HG03135 (cell line): ENCODE results near the gene NUDT14.

Source experiments
- ATAC-seq: cut with Tn5 transposase; IDR thresholded peaks from one replicate; pipeline ENCODE4 v1.9.1; 2021; ENCODE audit warnings: mild to moderate bottlenecking, moderate library complexity; ENCODE audit not compliant: unreplicated experiment

NUDT14 gene

DNA sequence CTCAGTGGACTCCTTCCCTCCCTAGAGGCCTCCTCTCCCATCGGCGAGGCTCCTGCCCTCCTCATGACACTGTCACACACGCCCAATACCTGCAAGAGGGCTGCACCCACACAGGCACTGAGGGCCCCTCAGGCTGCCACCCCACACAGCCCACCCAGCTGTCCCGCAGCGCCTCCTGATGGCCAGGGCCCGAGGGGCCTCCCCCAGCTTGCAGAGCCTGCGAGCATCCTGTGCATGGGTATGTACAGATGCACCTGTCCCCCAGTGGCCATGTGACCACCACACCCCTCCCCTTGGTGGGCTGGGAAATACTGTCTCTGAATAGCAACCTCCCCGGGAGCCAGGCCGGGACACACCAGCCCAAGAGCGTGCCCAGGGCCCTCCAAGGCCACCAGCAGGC lies 19.0 kb upstream of the NUDT14 start:
- ATAC-seq: no peak

DNA sequence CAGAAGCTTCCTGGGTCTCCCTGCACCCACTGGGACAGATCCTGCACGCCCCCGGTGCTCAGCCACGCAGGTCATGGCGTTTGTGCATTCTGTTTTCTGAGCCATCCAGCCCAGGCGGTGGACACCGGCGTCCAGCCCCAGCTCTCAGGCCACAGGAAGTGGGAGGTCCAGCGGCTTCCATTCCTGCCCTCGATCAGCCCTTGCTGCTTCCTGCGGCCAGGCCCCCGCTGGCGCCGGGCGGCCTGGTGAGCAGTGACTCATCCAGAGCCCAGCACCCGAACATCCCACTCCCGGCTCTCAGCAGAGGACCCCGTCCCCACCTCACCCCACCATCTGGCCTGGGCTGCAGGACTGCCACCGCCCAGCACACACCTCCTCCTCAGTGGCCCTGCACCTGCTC lies 18.0 kb upstream of the NUDT14 start:
- ATAC-seq: no peak

DNA sequence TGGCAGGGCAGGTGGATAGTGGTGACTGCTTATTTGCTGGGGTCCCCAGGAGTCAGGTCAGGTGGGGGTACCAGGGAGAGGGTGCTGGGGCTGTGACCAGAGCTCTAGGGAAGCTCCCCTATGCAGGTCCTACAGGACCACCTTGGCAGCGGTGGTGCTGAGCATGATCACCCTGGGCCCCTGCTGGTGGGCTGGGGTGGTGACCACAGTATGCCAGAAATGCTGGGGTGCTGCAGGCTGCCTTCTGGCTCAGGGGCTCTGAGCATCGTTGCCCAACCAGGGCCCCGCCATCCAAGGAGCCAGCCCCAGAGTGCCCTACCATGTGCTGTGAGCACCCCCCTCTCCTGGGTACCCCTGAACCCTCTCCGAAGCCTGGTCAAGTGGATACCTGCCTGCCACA lies 17.5 kb upstream of the NUDT14 start:
- no peak for ATAC-seq

DNA sequence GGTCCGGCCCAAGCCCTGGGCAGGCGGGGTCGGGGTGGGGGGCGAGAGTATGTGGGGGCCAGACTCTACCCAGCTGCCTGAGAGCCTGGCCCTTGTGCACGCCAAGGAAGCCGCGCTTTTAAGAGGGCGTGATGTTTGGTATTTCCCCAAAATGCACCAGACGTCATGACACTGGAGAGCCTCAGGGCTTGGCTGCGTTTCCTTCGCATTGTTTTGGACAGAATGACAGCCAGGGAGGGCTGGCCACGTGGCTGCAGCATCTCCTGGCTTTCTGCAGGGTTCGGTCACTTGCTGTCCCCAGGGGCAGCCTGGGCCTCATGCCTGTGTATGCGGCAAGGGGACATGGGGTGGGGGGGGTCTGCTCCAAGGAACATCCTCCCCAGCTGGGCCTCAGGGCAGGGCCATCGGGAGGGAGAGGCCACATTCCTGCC lies 16.1 kb upstream of the NUDT14 start:
- no peak for ATAC-seq

DNA sequence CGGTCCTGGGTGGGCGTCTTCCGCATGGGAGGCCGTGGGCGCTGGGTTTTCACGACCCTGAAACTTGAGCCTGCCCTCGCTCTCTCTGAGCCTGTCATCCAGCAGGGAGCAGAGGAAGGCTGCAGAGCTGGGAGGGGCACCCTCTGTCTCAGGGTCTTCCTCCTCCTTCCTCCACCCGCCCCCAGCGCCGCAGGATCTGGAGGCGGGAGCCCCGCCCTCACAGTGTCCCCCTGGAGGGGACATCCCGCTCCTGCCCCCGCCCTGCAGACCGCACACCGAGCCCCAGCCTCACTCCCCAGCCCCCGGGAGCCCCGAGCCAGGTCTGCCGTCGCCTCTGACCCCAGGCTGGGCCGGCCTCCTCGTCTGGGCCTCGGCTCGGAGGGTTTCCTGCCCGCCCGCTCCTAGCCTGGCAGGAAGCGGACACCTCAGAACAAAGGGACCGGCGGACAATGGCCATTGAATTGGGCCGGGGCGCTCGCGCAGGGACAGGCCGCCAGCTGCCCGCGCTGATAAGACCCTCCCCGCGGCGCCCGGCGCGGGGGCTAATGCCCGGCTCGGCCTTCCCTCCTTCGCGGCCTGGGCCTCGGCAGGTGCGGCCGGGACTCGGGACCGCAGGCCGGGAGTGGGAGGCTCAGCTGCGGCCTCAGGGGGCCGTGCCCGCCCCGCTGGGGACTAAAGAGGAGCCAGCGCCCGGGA lies 15.3 kb upstream of the NUDT14 start:
- ATAC-seq: no peak

DNA sequence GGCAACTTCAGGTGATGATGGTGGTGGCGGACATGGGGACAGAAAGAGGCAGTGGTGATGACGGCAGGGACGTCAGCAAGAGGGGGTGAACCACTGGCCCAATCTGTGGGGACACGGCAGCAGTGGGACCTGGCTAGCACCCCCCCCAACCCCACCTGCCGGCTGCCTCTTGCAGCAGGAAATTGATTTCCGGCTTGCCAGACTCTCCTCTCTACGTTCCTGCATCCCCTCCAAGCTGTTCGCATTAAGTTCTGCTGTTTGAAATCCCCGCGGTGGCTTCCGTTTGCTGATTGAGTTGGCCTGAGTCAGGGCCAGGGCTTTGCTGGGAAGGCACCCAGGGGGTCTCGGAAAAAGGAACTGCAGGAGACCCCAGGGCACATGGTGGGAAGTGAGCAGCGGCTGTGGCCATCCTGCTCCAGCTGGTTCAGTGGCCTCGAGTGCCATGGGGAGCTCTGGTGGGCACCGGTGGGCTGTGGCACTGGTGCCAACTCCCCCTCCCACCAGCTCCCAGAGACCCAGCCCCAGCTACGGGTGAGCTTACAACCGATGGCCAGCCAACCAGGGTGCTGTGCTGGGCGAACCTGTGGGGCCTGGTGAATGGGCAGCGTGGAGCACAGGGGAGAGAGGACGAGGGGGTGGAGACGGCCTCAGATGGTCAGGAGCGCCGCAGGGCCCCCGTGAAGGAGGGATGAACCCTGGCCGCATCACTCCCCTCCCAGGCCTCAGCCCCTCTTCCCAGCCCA lies 14.6 kb upstream of the NUDT14 start:
- no peak for ATAC-seq

DNA sequence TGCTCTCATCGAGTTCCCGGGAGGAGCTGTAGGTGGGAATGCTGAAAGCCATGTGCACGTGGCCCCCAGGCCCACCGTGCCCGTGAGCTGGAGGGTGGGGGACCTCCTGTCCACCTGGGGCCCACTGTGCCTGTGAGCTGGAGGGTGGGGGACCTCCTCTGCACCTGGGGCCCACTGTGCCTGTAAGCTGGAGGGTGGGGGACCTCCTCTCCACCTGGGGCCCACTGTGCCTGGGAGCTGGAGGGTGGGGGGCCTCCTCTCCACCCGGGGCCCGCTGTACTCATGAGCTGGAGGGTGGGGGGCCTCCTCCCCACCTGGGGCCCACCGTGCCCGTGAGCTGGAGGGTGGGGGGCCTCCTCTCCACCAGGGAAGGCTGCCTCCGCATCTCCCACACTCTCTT lies 13.9 kb upstream of the NUDT14 start:
- no peak for ATAC-seq

DNA sequence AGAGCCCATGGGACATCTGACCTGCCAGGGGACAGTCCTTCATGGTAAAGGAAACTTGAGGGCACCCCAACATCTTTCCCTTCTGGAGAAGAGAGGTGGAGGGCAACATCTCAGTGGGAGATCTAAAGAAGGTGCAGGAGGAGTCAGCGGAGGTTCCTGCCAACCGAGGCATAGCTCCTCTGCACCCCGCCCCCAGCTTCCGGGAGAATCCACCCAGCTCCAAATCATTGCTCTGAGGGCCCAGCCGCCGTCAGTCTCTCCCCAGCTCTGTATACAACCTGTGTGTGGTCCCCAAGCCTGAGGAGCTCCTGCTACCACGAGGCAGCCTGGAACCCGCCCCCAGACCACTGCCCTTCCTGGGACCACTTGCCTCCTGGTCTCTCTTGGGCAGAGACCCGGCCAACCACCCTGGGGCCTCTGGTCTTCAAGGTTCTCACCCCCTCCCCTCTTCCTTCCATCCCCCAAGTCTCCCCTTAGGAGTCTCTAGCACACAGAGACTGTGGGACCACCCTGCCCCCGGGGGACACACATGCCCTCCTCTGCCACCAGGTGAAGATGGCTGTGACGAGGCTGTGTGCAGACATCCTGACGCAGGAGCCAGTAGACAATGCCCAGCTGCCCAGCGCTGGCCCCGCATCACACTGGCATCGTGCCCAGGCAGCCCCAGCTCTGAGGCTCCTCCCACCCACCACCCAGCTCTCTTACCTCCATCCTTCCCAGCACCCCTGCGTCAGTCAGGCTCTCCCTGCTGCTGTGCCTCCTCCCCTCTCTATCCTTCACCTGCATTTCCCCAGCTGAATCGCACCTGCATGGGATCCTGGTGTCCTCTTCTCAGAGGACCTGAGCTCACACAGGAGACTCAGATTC lies 13.0 kb upstream of the NUDT14 start:
- ATAC-seq: no peak

DNA sequence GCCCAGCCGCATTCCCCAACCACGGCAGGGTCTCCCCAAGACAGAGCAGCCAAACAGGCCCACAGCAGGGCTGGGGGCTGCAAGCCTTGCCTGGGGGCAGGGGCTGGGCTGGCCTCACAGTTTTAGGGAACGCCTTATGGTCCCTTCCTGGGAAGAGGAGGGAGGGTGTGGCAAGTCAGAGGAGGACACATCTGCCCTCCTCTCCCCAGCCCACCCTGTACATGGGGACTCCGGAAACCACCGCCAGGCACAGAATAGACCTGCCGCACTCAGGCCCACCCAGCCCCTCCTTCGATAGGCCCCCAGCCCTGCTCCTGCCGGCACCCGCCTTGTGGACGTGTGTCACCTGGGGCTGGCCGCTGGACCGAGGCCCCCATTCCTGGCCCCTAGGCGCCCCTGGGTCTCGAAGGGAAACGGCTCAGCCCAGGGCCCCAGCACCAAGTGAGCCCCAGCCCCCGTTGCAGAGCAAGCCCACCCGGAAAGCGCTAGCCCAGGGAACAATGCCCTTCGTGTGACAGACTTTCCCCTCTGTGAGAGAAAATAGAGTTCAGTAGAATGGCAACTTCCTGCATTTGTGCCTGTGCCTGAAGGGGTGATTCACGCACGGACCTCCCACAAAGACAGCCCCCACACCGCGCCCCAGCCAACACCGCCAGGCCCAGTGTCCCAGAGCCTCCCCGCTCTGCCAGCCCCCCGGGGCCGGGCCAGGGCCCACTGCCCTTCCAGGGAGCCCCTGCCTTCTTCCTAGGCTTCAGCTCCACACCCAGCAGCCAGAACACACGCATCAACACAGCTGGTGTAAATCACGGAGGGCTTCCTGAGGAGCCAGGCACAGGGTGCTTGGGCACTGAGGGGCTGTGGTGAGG lies 12.0 kb upstream of the NUDT14 start:
- no peak for ATAC-seq

DNA sequence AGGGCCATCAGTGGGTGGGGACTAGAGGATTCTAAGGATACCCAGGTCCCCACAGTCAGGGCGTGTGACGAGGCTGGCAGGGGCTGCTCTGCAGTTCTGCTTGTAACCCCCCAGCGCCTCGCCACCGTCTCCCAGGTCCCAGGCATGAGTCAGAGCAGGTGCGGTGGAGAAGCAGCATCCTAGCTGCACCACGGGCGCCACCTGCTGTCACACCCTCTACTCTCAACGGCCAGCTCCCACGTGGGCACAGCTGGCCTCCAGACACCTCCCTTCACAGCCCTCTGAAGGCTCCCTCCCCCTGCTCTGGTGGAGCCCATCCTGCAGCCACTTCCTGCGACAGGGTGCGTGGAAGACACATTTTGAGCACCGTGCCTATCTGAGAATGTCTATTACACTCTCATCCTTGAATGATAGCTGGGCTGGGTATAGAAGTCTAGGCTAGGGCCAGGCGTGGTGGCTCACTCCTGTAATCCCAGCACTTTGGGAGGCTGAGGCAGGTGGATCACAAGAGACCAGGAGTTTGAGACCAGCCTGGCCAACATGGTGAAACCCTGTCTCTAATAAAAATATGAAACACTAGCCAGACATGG lies 6.9 kb upstream of the NUDT14 start:
- ATAC-seq: no peak

DNA sequence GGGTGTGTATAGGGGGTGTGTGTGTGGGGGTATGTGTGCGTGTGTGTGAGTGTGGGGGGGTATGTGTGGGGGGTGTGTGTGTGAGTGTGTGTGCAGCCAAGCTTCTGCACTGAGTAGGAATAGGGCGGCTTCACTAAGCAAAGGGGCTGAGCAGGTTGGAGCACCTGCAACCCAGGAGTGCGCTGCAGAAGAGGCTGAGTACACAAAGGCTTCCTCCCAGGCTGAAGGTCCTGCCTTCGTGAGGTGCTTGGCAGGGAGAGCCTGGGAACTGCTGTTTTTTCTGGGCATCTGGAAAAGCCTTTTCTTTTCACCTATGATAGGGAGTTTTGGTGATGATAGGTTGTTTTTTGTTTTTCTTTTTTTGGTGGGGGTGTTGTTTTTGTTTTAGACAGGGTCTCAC lies 6.0 kb upstream of the NUDT14 start:
- ATAC-seq: no peak

DNA sequence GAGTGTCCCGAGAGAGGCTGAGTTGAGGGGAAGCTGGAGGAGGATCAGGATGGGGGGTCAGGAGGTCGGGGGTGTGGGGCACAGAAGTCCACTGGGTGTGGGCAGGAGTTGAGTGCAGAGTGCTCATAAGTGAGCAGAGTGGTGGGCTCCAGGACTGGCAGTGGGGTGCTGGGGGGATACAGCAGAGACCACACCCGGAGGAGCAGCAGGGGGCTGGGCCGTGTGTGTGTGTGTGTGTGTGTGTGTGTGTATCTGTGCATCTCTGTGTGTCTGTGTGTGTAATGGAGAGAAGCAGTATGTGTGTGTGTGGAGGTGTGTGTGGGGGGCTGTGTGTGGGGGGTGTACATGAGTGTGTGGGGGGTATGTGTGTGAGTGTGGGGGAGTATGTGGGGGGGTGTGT lies 4.9 kb upstream of the NUDT14 start:
- ATAC-seq: no peak

DNA sequence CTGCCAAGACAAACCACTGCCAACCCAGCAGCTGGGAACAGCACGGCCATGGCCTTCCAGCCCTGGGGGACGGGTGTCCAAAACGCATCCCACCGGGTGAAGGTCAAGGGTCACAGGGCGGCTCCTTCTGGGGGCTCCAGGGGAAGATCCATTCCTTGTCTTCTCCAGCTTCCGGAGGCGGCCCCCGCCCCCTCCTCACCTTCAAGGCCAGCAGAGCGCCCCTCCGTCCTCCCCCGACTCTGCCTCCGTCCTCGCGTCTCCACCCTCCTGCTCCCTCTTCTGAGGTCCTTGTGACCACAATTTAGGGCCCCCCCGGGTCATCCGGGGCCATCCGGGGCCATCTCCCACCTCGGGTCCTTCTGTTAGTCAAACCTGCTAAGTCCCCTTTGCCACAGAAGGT lies 3.9 kb upstream of the NUDT14 start:
- ATAC-seq: no peak

DNA sequence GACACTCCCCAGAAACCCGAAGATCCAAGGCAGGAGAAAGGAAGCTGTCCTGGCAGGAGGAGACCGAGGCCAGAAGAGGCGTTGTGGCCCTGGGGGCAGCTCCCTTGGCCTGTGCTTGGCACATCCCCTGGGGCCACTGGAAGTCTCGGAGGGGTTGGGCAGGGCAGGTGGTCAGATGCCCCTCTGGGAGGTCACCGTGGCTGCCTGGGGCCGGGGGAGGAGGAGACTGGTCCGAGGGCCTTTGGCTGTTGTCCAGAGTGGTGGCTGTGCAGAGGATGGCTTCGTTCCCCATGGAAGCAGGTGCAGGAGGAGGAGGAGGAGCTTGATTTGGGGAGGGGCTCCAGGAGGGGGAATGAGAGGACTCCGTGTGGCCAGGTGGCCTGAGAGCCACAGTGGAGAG lies 3.3 kb upstream of the NUDT14 start:
- ATAC-seq: no peak

DNA sequence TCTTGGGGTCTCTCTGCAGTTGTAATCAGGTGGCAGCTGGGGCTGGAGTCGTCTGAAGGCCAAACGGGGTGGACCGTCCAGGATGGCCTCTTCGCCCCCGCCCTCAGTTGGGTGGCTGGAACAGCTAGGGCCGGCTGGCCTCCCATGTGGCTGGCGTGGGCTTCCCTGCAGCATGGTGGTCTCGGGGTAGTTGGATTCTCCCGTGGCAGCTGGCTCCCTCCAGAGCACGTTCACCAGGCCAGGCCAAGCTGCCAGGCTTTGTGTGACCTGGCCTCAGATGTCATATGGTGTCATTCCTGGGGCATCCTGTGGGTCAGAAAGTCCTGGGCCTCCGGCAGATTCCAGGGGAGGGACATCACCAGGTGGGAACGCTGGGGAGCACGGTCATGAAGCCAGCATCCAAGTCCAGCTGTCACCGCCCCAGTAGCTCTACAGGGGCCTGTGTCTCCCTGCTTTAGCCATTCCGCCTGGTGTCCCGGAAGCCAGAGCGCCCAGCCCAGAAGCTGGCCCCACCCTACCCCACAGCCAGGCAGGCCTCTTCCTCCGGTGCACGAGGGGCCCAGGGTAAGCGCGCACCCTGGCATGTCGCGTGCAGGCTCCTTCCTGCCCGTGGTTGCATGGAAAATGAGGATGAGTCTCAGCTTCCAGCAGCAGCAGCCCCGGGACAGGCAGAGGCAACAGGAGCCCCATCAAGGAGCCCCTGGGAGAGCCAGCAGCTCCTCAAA lies 1.3 kb upstream of the NUDT14 start:
- no peak for ATAC-seq

DNA sequence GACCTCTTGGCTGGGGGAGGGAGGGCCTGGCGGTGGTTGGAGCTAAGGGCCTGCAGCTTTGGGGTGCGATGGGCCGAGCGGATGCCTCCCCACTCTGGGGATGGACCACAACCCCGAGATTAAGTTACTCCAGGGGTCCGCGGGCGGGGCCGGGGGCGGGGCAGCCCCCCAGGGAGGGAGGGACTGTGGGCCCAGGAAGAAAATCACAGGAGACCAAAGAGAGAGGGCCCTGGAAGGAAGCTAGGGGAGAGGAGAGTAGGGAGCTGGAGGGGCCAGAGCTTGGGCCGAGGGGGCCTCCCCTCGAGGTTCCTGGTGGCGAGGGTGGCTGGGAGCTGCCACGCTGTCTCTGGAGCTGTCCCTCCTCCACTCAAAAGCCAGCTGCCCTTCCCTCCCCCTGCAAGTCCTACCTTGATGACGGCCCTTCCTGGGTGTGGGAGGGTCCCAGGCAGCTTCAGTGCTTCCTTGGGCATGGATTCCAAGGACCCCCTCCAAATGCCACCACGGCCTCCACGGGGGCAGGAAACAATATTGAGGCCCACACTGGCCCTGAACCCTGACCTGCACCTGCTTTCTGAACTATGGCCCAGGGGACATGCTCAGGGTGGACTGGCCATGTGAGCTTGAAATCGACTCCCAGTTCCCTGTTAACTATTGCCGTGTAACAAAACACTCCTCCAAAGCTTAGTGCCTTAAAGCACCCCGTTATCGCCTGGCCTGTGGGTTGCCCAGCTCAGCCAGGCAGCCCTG lies 610 bp upstream of the NUDT14 start:
- ATAC-seq: no peak

DNA sequence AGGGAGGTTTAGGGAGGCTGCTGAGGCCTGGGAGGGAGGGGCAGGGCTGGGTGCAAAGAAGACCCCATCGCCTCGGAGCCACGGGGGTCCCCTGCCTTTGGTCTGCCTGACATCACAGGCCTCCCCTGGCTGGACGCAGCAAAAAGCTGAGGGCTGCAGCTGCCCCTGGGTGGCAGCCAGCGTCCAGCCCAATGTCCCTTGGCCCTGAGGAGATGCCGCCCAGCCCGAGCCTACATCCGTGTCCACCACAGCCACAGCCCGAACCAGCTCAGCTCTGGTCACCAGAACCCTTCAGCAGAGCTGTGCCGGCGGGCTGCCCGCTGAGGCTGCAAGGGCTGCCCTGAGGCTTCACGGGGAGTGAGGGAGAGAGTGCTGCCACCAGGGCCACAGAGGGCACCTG lies 1.9 kb downstream of the NUDT14 start:
- no peak for ATAC-seq

DNA sequence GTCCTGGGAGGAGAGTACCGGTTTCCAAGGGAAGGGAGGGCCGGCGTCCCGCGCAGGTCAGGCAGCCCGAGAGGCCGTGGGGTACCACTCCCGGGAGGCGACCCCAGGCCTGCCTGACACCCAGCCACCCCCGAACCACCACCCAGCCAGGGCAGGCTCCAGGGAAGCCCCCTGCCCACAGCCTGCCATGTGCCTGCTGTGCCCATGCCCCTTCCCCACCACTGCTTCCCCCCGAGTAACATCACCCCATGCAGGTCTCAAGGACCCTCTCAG lies 2.3 kb downstream of the NUDT14 start:
- no peak for ATAC-seq
